BLaER1 treated with 17β-estradiol and CSF1 and Interleukin-3, amounts not matched to agents 10 nM and 100 nM (cell line): Measurements from ENCODE around the gene ZNF423.

ENCODE experiments used
- H3K27ac ChIP-seq, 11 experiments: shearing (Covaris generic); formaldehyde crosslinking; 2 replicates each; pipeline ENCODE4 v1.8.1; 2022
- H3K27me3 ChIP-seq, 11 experiments: shearing (Covaris generic); formaldehyde crosslinking; 2 replicates each; pipeline ENCODE4 v1.8.1; 2022
- H3K36me3 ChIP-seq, 11 experiments: shearing (Covaris generic); formaldehyde crosslinking; 2 replicates each; pipeline ENCODE4 v1.8.1; 2022
- H3K4me1 ChIP-seq, 10 experiments: shearing (Covaris generic); formaldehyde crosslinking; 2 replicates each; pipeline ENCODE4 v1.8.1; 2022
- H3K4me2 ChIP-seq, 11 experiments: shearing (Covaris generic); formaldehyde crosslinking; 2 replicates each; pipeline ENCODE4 v1.8.1; 2022
- H3K4me3 ChIP-seq, 10 experiments: shearing (Covaris generic); formaldehyde crosslinking; 2 replicates each; pipeline ENCODE4 v1.8.1; 2022
- H3K9ac ChIP-seq, 11 experiments: shearing (Covaris generic); formaldehyde crosslinking; 2 replicates each; pipeline ENCODE4 v1.8.1; 2022
- H3K9me3 ChIP-seq, 11 experiments: shearing (Covaris generic); formaldehyde crosslinking; replicated peaks in 1 of 11; 2 replicates each; pipeline ENCODE4 v1.8.1; 2022
- H4K20me1 ChIP-seq, 11 experiments: shearing (Covaris generic); formaldehyde crosslinking; 2 replicates each; pipeline ENCODE4 v1.8.1; 2022
- Cebpa-rat ChIP-seq, 11 experiments: shearing (Covaris generic); IDR thresholded peaks; 2 replicates each; pipeline ENCODE4 v1.8.1; 2022

ZNF423 gene

DNA sequence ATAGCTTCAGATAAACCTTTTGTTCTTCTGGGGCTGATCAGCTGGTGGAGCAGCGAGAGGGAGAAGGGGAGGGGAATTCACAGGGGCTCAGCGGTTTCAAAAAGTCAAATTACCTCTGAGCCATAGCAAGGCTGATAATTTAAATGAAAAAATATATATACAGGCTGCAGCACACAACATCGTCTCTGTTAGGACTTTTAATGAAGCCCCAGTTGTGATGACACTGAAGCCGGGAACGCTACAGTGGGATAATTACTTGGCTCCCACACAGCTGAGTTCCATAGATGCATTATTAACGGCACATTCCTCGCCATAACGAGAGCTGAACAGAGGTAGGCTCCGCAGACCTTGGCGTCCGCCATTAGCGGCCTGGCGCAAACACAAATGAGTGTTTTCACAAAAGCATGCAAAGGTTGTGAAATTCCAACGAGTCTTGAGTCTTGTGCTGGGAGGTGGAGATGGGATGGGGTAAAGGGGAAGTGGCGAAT is 266.3 kb downstream of the ZNF423 start:
- Histone ChIP-seq H3K36me3 (peaks cover 0 to 4% (median 0%) of the 10 kb centered on the region in 11 experiments; a peak in 2 of 22 replicates), H3K27ac (no peak overlapping the region), H3K4me3 (no peak overlapping the region), H3K27me3 (no peaks in the 10 kb centered on the region), H3K9me3 (no peaks in the 10 kb centered on the region; a peak in 1 of 22 replicates), H3K4me1 (peaks cover 0 to 59% (median 42%) of the 10 kb centered on the region in 10 experiments; a peak in 16 of 20 replicates), H4K20me1 (peaks cover 0 to 7% (median 0%) of the 10 kb centered on the region in 11 experiments; a peak in 2 of 22 replicates), H3K4me2 (no peak overlapping the region), H3K9ac (no peak overlapping the region)
- no peak for TF ChIP-seq Cebpa-rat (IDR thresholded peaks at IDR 0.05)

- H3K36me3 ChIP-seq, result peaks cover 0 to 4% (median 0%) of the 10 kb centered on the region in 11 experiments; a peak in 2 of 22 replicates
- H3K9ac ChIP-seq, result no peak overlapping the region
- H3K27ac ChIP-seq, result no peak overlapping the region
- no peaks in the 10 kb centered on the region for H3K27me3 ChIP-seq
- no peak for TF ChIP-seq Cebpa-rat (IDR thresholded peaks at IDR 0.05)
- H3K9me3 ChIP-seq, result no peaks in the 10 kb centered on the region; a peak in 1 of 22 replicates
- no peak overlapping the region for H3K4me3 ChIP-seq
- 0 out of 22 replicates have a peak overlapping the region, but pooled peaks of 1 of the 11 experiments have one; percentile 24 for H3K4me2 ChIP-seq
- peaks cover 0 to 52% (median 35%) of the 10 kb centered on the region in 10 experiments; a peak in 16 of 20 replicates for H3K4me1 ChIP-seq
- H4K20me1 ChIP-seq, result peaks cover 0 to 7% (median 0%) of the 10 kb centered on the region in 11 experiments; a peak in 2 of 22 replicates
Observed at GRCh38 chr16:49588729-49589384, 267.1 kb downstream of the ZNF423 start.

GRCh38 chr16:49588026-49588425 is 267.9 kb downstream of the ZNF423 start:
- H3K9ac ChIP-seq, result no peak overlapping the region
- H3K27me3 ChIP-seq, result no peaks in the 10 kb centered on the region
- H3K27ac ChIP-seq, result no peak overlapping the region
- H3K4me3 ChIP-seq, result no peak overlapping the region
- TF ChIP-seq Cebpa-rat (IDR thresholded peaks at IDR 0.05), result no peak
- H3K9me3 ChIP-seq, result no peaks in the 10 kb centered on the region; a peak in 1 of 22 replicates
- peak overlapping the region in 4 of 11 experiments; percentile 0 to 24 (median 22); a peak in 5 of 22 replicates for H3K4me2 ChIP-seq
- peaks cover 0 to 4% (median 0%) of the 10 kb centered on the region in 11 experiments; a peak in 2 of 22 replicates for H3K36me3 ChIP-seq
- peaks cover 0 to 44% (median 27%) of the 10 kb centered on the region in 10 experiments; a peak in 15 of 20 replicates for H3K4me1 ChIP-seq
- H4K20me1 ChIP-seq, result peaks cover 0 to 7% (median 0%) of the 10 kb centered on the region in 11 experiments; a peak in 2 of 22 replicates

DNA sequence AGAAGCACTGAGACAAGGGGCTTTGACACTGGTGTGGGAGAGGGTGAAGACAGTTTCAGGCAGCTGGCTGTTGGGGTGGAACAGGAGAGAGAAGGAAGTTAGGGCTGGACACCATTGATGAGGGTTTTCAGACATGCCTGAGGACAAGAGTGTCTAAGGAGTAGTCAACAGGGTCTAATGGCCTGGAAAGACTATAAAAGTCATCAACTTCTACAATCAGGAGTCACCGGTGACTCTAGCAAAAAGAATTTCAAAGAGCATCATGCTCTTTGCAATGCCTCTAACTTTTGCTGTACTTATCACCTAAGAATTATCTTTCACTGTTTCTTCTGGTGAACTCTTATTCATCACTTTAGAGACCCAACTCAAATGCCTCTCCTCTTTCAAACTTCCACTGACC is 268.4 kb downstream of the ZNF423 start:
- H3K36me3 ChIP-seq, result peaks cover 0 to 4% (median 0%) of the 10 kb centered on the region in 11 experiments; a peak in 2 of 22 replicates
- H3K9me3 ChIP-seq, result no peaks in the 10 kb centered on the region; a peak in 1 of 22 replicates
- H3K4me3 ChIP-seq, result no peak overlapping the region
- H3K9ac ChIP-seq, result no peak overlapping the region
- H3K4me1 ChIP-seq, result peaks cover 0 to 38% (median 21%) of the 10 kb centered on the region in 10 experiments; a peak in 15 of 20 replicates
- TF ChIP-seq Cebpa-rat (IDR thresholded peaks at IDR 0.05), result no peak
- no peak overlapping the region for H3K27ac ChIP-seq
- peaks cover 0 to 7% (median 0%) of the 10 kb centered on the region in 11 experiments; a peak in 2 of 22 replicates for H4K20me1 ChIP-seq
- H3K27me3 ChIP-seq, result no peaks in the 10 kb centered on the region
- H3K4me2 ChIP-seq, result peak overlapping the region in 2 of 11 experiments; percentile 20 to 24; a peak in 2 of 22 replicates

DNA sequence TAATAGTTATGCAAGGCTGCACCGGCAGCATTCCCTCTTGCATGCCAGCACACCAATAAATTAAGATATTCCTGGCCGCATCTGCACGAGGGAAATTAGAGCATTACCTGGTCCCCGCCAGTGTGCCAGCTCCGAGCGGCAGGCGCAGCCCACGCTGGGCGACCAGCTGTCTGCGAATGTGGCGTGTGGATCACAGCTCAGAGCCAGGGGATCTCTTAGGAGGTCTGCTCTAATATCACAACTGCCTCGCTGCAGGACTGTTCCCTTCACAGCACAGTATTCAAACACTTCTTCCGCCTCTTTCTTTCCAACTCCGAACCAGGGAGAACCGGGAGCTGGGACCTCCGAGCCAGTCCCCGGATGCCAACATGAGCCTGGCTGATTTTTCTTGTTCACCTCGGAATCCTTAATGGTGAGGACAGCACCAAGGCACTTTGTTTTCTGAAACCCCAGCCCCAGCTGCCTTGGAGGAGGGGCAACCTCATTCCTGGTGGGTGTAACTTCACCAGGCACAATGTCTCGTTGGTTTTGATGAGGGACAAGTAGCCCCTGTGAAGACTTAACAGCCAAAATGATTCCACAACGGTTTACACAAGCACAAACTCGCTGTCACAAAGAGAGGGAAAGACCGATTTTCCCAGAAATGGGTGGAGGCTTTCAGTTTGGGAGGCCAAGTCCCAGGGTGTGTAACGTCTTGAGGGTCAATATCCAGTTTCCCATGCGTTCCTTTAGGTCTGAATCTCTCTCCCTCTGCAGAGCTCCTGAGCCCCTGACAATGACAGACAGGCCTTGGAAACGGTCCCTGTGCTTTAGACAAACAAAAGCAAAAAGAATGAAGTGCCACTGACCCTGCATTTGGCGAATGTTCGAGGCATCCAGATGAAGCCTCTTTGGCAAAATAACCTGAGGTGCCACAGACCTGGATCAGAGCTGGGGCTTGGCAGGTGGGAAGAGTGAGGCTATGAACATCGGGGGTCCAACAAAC is 269.2 kb downstream of the ZNF423 start:
- peaks cover 0 to 7% (median 0%) of the 10 kb centered on the region in 11 experiments; a peak in 4 of 22 replicates for H4K20me1 ChIP-seq
- no peak overlapping the region for H3K4me3 ChIP-seq
- H3K36me3 ChIP-seq, result peaks cover 0 to 4% (median 0%) of the 10 kb centered on the region in 11 experiments; a peak in 2 of 22 replicates
- no peaks in the 10 kb centered on the region for H3K27me3 ChIP-seq
- 0 out of 22 replicates have a peak overlapping the region, but pooled peaks of 1 of the 11 experiments have one; percentile 3 for H3K4me2 ChIP-seq
- H3K27ac ChIP-seq, result no peak overlapping the region
- H3K4me1 ChIP-seq, result peaks cover 0 to 31% (median 15%) of the 10 kb centered on the region in 10 experiments; a peak in 13 of 20 replicates
- H3K9me3 ChIP-seq, result no peaks in the 10 kb centered on the region; a peak in 1 of 22 replicates
- no peak for TF ChIP-seq Cebpa-rat (IDR thresholded peaks at IDR 0.05)
- H3K9ac ChIP-seq, result no peak overlapping the region

DNA sequence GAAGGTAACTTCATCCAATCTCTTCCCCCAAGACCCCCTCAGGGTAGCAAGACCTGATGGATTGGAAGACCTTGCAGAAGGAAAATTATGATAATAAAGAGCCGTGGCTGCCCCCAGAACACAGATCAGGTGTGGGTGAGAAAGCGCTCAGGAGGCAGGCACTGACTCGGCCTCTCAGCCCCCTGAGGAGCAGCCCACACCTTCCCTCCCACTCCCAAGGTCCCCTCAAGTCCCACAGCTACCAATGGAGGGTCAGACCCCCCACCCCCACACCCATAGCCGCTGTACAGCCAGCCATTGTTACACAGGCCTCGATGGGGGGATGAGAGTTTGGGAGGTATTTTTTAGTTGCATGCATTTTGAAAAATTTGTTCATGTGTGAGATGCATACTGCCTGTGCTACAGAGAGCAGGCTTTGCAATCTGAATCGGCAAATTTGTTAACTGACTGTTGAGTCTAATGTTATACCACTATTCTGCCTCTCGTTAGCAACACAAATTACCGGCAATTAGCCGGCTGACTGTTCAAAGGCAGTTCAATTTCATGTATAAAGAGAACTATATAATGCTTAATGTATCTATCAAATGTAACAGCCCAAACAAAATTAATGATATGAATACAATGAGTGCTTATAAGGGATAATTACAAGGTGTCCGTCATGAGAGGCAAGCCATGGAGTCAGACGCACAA is 270.6 kb downstream of the ZNF423 start:
- Histone ChIP-seq H3K4me2 (no peak overlapping the region), H3K4me3 (no peak overlapping the region), H3K9me3 (no peaks in the 10 kb centered on the region; a peak in 1 of 22 replicates), H3K9ac (no peak overlapping the region), H3K27me3 (no peaks in the 10 kb centered on the region), H3K36me3 (peaks cover 0 to 4% (median 0%) of the 10 kb centered on the region in 11 experiments; a peak in 2 of 22 replicates), H4K20me1 (peaks cover 0 to 7% (median 0%) of the 10 kb centered on the region in 11 experiments; a peak in 4 of 22 replicates), H3K4me1 (peaks cover 0 to 29% (median 10%) of the 10 kb centered on the region in 10 experiments; a peak in 10 of 20 replicates), H3K27ac (no peak overlapping the region)
- no peak for TF ChIP-seq Cebpa-rat (IDR thresholded peaks at IDR 0.05)

- Histone ChIP-seq H3K27me3 (no peaks in the 10 kb centered on the region), H3K36me3 (peaks cover 0 to 4% (median 0%) of the 10 kb centered on the region in 11 experiments; a peak in 2 of 22 replicates), H3K9me3 (no peaks in the 10 kb centered on the region; a peak in 1 of 22 replicates), H3K4me3 (no peak overlapping the region), H3K27ac (no peak overlapping the region), H3K4me2 (no peak overlapping the region), H3K4me1 (peaks cover 0 to 27% (median 10%) of the 10 kb centered on the region in 10 experiments; a peak in 10 of 20 replicates), H3K9ac (no peak overlapping the region), H4K20me1 (peaks cover 0 to 7% (median 0%) of the 10 kb centered on the region in 11 experiments; a peak in 4 of 22 replicates)
- no peak for TF ChIP-seq Cebpa-rat (IDR thresholded peaks at IDR 0.05)
Observed at GRCh38 chr16:49583911-49584310, 272.0 kb downstream of the ZNF423 start.
